Putamen (tissue), 1 donor: ENCODE data around the gene RNF43.

Experiments
- DNase-seq: peaks from one replicate; pipeline ENCODE4 v3.0.0-alpha.2; 2016; ENCODE audit warnings: low spot score

The RNF43 gene

DNA sequence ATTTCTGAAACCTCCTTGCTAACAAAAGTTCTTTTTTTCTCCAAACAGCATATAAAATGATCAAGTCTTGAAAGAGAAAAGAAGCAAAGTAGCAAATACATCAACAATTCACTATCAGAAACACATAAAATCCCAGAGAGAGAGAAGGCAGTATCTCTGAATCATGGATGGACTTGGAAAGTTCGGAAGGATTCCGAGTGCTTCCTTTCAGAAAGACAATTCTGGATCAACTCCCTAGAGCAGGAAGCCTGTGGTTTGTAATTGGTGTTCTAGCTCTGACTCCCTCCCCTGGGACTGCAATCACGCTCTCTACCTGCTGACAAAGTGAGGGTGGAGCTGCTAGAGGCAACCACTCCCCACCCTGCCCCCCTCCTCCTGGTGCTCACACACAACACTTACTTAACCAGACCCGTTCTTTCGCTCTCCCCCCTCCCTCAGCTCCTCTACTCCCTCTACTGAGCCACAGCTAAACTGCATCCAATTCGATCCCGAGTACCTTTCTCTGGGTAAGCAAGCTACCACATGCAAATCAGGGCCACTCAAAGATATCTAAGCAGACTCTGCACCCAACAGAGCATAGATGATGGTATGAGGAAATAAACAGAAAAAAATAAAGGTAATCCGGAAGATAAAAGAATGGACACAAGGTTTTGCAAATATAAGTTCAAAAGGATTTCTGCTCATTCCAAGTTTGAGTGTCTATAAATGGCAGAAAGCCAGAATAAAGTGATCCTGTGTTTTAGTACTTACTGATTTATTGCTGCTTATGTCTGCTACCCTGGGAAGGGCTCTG lies at the start of gene RNF43:
Gene RNF43 (minus strand): TSS at position 235 of the 793 bp plus-strand sequence. CDS start 1,957 bp downstream, outside the sequence.
- peak; percentile 88 for DNase-seq

DNA sequence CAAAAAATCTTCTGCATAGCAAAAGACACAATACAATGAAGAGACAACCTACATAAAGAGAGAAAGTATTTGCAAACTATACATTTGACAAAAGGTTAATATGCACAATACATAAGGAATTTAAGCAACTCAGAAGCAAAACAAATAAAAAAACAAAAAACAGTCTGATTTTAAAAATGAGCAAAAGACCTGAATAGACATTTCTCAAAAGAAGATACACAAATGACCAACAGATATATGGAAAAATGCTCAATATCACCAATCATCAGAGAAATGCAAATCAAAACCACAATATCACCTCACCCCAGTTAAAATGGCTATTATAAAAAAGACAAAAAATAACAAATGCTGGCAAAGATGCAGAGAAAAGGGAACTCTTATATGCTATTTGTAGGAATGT lies 38.2 kb upstream of the RNF43 start:
- DNase-seq = no peak

DNA sequence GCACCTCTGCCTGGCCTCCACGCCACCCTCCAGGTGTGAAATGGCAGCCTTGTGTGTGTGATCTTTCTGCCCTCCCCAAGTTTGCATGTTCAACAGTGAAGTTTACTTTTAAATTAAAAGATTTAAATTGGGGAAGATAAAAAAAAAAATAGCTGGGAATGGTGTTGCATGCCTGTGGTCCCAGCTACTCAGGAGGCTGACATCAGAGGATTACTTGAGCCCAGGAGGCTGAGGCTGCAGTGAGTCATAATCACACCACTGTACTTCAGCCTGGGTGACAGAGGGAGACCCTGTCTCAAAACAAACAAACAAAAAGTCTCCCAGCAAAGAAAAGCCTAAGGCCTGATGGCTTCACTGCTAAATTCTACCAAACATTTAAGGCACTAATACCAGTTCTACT lies 35.4 kb upstream of the RNF43 start:
- no peak for DNase-seq

- DNase-seq = peak; percentile 10
Measured at GRCh38 chr17:58447039-58447975, 30.0 kb upstream of the RNF43 start.

GRCh38 chr17:58446086-58446485 lies 28.8 kb upstream of the RNF43 start:
- no peak for DNase-seq

DNA sequence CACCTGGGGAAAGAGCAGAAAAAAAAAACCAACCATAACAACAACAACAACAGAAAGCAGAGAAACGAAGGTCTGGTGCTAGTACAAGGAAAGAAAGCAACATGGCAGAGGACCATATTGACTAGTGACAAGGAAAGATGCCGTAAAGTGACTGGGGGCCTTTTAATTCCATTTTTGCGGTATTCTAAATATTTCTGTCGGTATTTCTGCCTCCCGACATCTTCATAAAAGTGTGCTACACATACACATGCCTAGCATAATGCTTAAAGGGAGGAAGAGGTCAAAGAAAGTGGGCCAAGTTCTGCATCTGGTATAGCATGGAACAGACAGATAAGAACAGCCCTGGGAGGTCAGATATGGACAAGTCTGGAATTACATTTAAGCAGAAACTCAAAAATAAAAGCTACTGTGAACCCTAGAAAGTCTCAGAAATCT lies 19.5 kb upstream of the RNF43 start:
- no peak for DNase-seq

- no peak for DNase-seq
Measured at GRCh38 chr17:58436245-58436644, 18.9 kb upstream of the RNF43 start.

DNA sequence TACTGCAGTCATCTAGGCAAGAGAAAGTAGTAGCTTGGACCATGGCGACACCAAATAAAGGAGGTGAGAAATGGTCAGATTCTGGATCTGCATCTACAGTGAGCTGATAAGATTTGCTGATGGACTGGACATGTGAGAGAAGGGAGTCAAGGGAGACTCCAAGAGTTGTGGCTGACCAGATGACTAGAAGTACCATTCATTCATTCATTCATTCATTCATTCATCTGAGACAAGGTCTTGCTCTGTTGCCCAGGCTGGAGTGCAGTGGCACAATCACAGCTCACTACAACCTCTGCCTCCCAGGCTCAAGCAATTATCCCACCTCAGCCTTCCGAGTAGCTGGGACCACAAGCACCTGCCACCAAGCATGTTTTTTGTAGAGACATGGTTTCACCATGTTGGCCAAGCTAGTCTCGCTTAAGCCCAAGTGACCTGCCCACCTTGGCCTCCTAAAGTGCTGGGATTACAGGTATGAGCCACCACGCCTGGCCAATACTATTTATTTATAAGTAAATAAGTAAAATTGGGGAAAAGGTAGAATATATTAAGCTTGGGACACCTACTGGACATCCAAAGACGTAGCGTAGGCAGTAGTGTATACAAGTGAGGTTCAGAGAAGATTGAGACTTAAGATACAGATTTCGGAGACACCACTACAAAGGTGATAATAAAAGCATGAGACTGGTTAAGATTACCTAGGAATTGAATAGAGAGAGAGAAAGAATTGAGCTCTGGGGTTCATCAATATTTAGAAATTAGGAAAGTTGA lies 15.7 kb upstream of the RNF43 start:
- no peak for DNase-seq

DNA sequence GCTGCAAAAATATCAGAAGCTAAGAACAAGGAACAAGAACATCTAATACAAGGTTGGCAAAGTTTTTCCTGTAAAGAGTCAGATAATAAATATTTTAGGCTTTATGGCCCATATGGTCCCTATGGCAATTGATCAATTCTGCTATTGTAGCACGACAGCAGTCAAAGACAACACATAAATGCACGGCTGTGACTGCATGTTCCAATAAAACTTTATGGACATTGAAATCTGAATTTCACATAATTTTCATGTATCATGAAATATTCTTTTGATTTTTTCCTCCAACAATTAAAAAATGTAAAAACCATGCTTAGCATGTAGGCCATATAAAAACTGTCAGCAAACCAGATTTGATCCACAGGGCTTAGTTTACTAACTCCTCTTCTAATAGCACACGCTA lies 10.5 kb upstream of the RNF43 start:
- DNase-seq = no peak

- DNase-seq = no peak
Measured at GRCh38 chr17:58421711-58422110, 4.4 kb upstream of the RNF43 start.

- DNase-seq = no peak
Measured at GRCh38 chr17:58420827-58421226, 3.5 kb upstream of the RNF43 start.

DNA sequence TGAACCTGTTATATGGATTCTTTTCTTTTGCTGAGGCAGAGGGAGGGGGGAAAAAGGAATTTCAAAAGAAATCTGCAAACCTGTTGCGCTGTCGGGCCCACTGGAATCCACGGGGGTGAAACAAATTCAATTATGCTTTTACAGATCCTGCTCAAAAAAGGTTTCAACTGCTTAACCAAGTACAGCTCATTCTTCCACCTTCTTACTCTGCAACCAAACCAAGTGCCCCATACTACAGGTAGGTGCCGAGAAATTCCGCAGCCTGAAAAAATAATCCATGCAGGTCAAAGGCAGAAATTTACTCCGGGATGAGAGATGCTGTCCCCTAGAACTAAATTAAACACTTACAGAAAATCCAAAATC lies 416 bp downstream of the RNF43 start:
- no peak for DNase-seq

DNA sequence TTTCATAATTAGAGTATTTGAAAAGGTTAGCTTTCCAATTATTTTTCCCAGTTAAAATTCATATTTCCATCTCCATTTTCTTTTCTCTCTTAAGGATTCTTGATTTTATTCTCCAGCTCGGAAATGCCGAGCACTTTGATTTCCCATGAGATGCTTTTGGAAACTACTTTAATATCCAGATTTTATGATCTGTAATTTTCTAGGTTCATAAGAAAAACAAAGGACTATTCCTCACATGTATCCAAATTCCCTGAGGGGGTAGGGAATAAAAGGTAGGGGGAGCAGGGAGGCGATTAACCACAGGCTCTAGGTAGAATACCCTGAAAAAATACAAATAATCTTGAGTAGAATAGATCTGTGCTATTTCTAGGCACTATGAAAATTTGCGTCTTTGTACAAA lies 938 bp downstream of the RNF43 start:
- no peak for DNase-seq

GRCh38 chr17:58415371-58416055 lies 1.8 kb downstream of the RNF43 start:
- no peak for DNase-seq

- no peak for DNase-seq
Measured at GRCh38 chr17:58414596-58414997, 2.7 kb downstream of the RNF43 start.

GRCh38 chr17:58413684-58414083 lies 3.6 kb downstream of the RNF43 start:
- DNase-seq = no peak

- DNase-seq = no peak
Measured at GRCh38 chr17:58412961-58413586, 4.3 kb downstream of the RNF43 start.

GRCh38 chr17:58412064-58412703 lies 5.2 kb downstream of the RNF43 start:
- no peak for DNase-seq

DNA sequence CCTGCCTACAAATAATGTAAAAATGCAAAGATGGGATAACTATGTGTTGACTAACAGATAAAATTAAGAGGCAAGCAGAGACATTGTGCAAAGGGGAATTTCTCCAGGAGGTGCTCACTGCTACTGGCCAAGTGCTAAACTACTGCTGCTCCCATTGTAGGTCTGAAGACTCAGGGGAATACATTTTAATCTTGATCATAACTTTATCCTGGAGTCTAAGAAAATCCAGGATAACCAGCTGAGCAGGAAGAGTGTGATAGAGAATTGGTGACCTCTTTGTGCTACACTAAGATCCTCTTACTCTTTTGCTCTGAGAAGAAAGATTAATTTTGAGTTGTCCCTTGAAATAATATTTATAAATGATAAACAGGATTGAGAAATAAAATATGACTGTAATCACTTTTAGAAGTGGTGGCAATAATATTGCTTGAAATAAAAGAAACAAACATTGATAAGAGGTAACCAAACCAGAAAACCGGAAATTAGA lies 5.9 kb downstream of the RNF43 start:
- DNase-seq = no peak

DNA sequence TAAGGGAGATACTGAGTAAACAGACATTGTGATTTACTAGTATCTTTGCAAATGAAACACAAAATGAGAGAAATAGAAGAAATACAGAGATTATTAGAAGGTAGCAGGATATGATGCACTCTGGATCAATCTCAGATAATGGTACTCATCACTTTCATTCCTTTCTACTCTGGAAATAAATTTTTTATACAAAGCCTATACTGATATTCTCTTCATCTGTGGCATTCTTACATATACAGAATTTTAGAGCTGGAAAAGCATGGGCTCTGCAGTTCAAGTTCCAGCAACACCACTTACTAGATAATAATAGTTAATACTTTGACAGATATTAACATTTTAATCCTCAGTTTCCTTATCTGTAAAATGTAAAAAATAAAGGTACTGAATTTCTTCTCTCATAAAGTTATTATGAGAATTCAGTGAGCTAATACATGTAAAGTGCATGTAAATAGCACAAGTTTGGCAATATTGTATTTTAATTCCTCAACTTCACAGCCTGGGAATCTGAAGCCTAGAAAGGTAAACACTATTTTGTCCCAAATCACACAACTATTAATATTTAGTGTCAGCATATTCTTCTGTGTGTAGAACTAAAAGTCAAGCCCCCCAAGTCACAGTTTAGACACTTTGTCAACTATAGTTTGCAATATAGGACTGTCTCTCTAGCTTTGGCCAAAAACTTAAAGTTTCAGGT lies 6.5 kb downstream of the RNF43 start:
- no peak for DNase-seq
